Left ventricle myocardium inferior (tissue), 1 donor: ENCODE measurements around the gene KLHDC9. TPM values are rescaled to one million over a fixed set of nuclear protein-coding genes. Genes with fewer than 3 reads are reported as not detected.
"Not testable (repeated sequence)": the region's sequence is repeated elsewhere in the genome, so short reads cannot be mapped to it uniquely, and the experiment has no call there.

Experiments
- DNase-seq: peaks from one replicate; pipeline ENCODE4 v3.0.0-alpha.2; 2020
- H3K27ac ChIP-seq: fragments of 200-600 bp; replicated peaks from 2 replicates; pipeline ENCODE4 v1.8.0; 2021
- H3K27me3 ChIP-seq: fragments of 200-600 bp; 2 replicates; pipeline ENCODE4 v1.8.0; 2021; ENCODE audit warnings: low read depth
- H3K36me3 ChIP-seq: fragments of 200-600 bp; 2 replicates; pipeline ENCODE4 v1.8.0; 2021
- H3K4me1 ChIP-seq: fragments of 200-600 bp; 2 replicates; pipeline ENCODE4 v1.8.0; 2021
- H3K4me3 ChIP-seq: fragments of 200-600 bp; 2 replicates; pipeline ENCODE4 v1.8.0; 2021; ENCODE audit warnings: mild to moderate bottlenecking, moderate library complexity
- H3K9me3 ChIP-seq: fragments of 200-600 bp; replicated peaks from 2 replicates; pipeline ENCODE4 v1.8.0; 2021
- CTCF ChIP-seq: fragments of 200-600 bp; IDR thresholded peaks from 2 replicates; pipeline ENCODE4 v1.8.0; 2021; ENCODE audit warnings: antibody characterized with exemption, mild to moderate bottlenecking, borderline replicate concordance
- intact Hi-C: fragments of 100-400 bp; cut with micrococcal nuclease; formaldehyde crosslinking; loops from one replicate; pipeline ENCODE4 v1.11.0; 2022
- total RNA-seq: library from RNA; stranded (reverse); fragmentation: NEBNext Ultra II Directional; extraction: Animal tissue kit (Norgen Biotek cat#: 25700); gene quantifications from one replicate; pipeline ENCODE4 v1.2.1, GENCODE V29; 2021
- donor health status: DM: no; HTN: yes; CAD: no; lungs with severe emphysema.

The KLHDC9 gene
- total RNA-seq, 1 donor from 2014 or later: 9.1 TPM

- Histone ChIP-seq H3K4me3 (no peak overlapping the region), H3K27ac (no peak overlapping the region), H3K27me3 (peaks cover 50% of the 10 kb centered on the region), H3K4me1 (no peaks in the 10 kb centered on the region), H3K9me3 (no peaks in the 10 kb centered on the region), H3K36me3 (no peaks in the 10 kb centered on the region)
- no peak for DNase-seq
- intact Hi-C loops: loop anchor here (10.0 kb wide), 1 partner anchor 60 kb away; no protein-coding TSS in a partner anchor
- no peak for TF ChIP-seq CTCF
Observed at GRCh38 chr1:161054805-161055204, 43.4 kb upstream of the KLHDC9 start.

GRCh38 chr1:161059293-161059692, 38.9 kb upstream of the KLHDC9 start:
- Histone ChIP-seq H3K27ac (no peak overlapping the region), H3K9me3 (no peaks in the 10 kb centered on the region), H3K4me1 (no peaks in the 10 kb centered on the region), H3K27me3 (peaks cover 79% of the 10 kb centered on the region), H3K36me3 (no peaks in the 10 kb centered on the region), H3K4me3 (no peak overlapping the region)
- no peak for TF ChIP-seq CTCF
- no peak for DNase-seq
- intact Hi-C loops: loop anchor here (10.0 kb wide), 1 partner anchor 64 kb away; no protein-coding TSS in a partner anchor

- intact Hi-C loops: no loop called here
- Histone ChIP-seq H3K36me3 (no peaks in the 10 kb centered on the region), H3K9me3 (no peaks in the 10 kb centered on the region), H3K27me3 (peaks cover 79% of the 10 kb centered on the region), H3K27ac (no peak overlapping the region), H3K4me3 (no peak overlapping the region), H3K4me1 (no peaks in the 10 kb centered on the region)
- TF ChIP-seq CTCF: no peak
- DNase-seq: no peak
Observed at GRCh38 chr1:161061419-161061818, 36.7 kb upstream of the KLHDC9 start.

- H3K4me1 ChIP-seq, H3K4me3 ChIP-seq, H3K9me3 ChIP-seq, H3K27ac ChIP-seq, DNase-seq, intact Hi-C loops, H3K36me3 ChIP-seq: not testable (repeated sequence)
- H3K27me3 ChIP-seq: peaks cover 56% of the 10 kb centered on the region
Observed at GRCh38 chr1:161063936-161064335, 34.2 kb upstream of the KLHDC9 start.

- H3K9me3 ChIP-seq, DNase-seq, H3K4me3 ChIP-seq, intact Hi-C loops, H3K4me1 ChIP-seq, H3K36me3 ChIP-seq, H3K27ac ChIP-seq: not testable (repeated sequence)
- H3K27me3 ChIP-seq: peaks cover 59% of the 10 kb centered on the region
Observed at GRCh38 chr1:161065681-161066080, 32.5 kb upstream of the KLHDC9 start.

- Histone ChIP-seq H3K4me1 (no peaks in the 10 kb centered on the region), H3K36me3 (no peaks in the 10 kb centered on the region), H3K27me3 (peaks cover 50% of the 10 kb centered on the region), H3K27ac (no peak overlapping the region), H3K9me3 (no peaks in the 10 kb centered on the region), H3K4me3 (no peak overlapping the region)
- intact Hi-C loops: no loop called here
- no peak for TF ChIP-seq CTCF
- DNase-seq: no peak
Observed at GRCh38 chr1:161066694-161067093, 31.5 kb upstream of the KLHDC9 start.
